HPDE6-E6E7 (cell line): Measurements from ENCODE around the gene UCP2.
"Not testable (repeated sequence)": the region's sequence is repeated elsewhere in the genome, so short reads cannot be mapped to it uniquely, and the experiment has no call there.

Experiments used
- DNase-seq: peaks from one replicate; pipeline ENCODE4 v3.0.0; 2011; ENCODE audit warnings: missing footprints; ENCODE audit errors: extremely low spot score

The UCP2 gene

GRCh38 chr11:73944085-73944484 lies 38.6 kb downstream of the UCP2 start:
- no peak for DNase-seq

GRCh38 chr11:73942010-73942409 lies 40.6 kb downstream of the UCP2 start:
- DNase-seq: no peak

GRCh38 chr11:73940801-73941570 lies 41.7 kb downstream of the UCP2 start:
- DNase-seq: no peak

GRCh38 chr11:73939096-73939495 lies 43.5 kb downstream of the UCP2 start:
- DNase-seq: no peak

- DNase-seq: not testable (repeated sequence)
These were observed 46.6 kb downstream of the UCP2 start for GRCh38 chr11:73936047-73936446.

GRCh38 chr11:73932781-73933180 lies 49.9 kb downstream of the UCP2 start:
- DNase-seq: no peak

GRCh38 chr11:73931951-73932350 lies 50.7 kb downstream of the UCP2 start:
- DNase-seq: no peak

GRCh38 chr11:73931039-73931645 lies 51.5 kb downstream of the UCP2 start:
- peak; percentile 35 for DNase-seq

GRCh38 chr11:73929388-73929787 lies 53.3 kb downstream of the UCP2 start:
- DNase-seq: no peak
